Astrocyte (in vitro differentiated cells and primary cell): Measurements from ENCODE around the gene CORO7.

ENCODE experiments used
- EZH2 ChIP-seq: IDR thresholded peaks from 2 replicates; pipeline ENCODE4 v1.6.1; 2012; ENCODE audit warnings: mild to moderate bottlenecking, low read length, inconsistent platforms; ENCODE audit not compliant: insufficient read depth
- TF ChIP-seq, protein P1 (sequence below): IDR thresholded peaks from 2 replicates; pipeline ENCODE4 v1.5.1; 2011; ENCODE audit warnings: low read depth, mild to moderate bottlenecking, inconsistent platforms, low read length, moderate library complexity; ENCODE audit not compliant: insufficient read depth

GRCh38 chr16:4454623-4455022 is 38.2 kb upstream of the CORO7 start:
- TF ChIP-seq, protein P1, sequence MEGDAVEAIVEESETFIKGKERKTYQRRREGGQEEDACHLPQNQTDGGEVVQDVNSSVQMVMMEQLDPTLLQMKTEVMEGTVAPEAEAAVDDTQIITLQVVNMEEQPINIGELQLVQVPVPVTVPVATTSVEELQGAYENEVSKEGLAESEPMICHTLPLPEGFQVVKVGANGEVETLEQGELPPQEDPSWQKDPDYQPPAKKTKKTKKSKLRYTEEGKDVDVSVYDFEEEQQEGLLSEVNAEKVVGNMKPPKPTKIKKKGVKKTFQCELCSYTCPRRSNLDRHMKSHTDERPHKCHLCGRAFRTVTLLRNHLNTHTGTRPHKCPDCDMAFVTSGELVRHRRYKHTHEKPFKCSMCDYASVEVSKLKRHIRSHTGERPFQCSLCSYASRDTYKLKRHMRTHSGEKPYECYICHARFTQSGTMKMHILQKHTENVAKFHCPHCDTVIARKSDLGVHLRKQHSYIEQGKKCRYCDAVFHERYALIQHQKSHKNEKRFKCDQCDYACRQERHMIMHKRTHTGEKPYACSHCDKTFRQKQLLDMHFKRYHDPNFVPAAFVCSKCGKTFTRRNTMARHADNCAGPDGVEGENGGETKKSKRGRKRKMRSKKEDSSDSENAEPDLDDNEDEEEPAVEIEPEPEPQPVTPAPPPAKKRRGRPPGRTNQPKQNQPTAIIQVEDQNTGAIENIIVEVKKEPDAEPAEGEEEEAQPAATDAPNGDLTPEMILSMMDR: no peak
- no peak for TF ChIP-seq EZH2
